ENCODE measurements around the gene ZAP70.

ZAP70 gene

GRCh38 chr2:97752342-97753334 lies 39.3 kb downstream of the ZAP70 start:
- DNase-seq (ENCODE audit: low read depth): no peak

- DNase-seq (ENCODE audit: low read depth): no peak
These were observed 41.4 kb downstream of the ZAP70 start for GRCh38 chr2:97754690-97755346.

GRCh38 chr2:97755491-97755890 lies 42.1 kb downstream of the ZAP70 start:
- DNase-seq (ENCODE audit: low read depth): no peak

GRCh38 chr2:97757062-97757461 lies 43.7 kb downstream of the ZAP70 start:
- DNase-seq (ENCODE audit: low read depth): no peak

GRCh38 chr2:97758131-97758705 lies 44.8 kb downstream of the ZAP70 start:
- no peak for DNase-seq (ENCODE audit: low read depth)

- no peak for DNase-seq (ENCODE audit: low read depth)
These were observed 46.5 kb downstream of the ZAP70 start for GRCh38 chr2:97759727-97760407.

- DNase-seq (ENCODE audit: low read depth): no peak
These were observed 47.2 kb downstream of the ZAP70 start for GRCh38 chr2:97760480-97761049.

GRCh38 chr2:97761192-97761591 lies 47.8 kb downstream of the ZAP70 start:
- DNase-seq (ENCODE audit: low read depth): peak; percentile 49

GRCh38 chr2:97763176-97763845 lies 49.9 kb downstream of the ZAP70 start:
- no peak for DNase-seq (ENCODE audit: low read depth)

GRCh38 chr2:97764559-97765263 lies 51.3 kb downstream of the ZAP70 start:
- DNase-seq (ENCODE audit: low read depth): no peak

- DNase-seq (ENCODE audit: low read depth): no peak
These were observed 52.6 kb downstream of the ZAP70 start for GRCh38 chr2:97765933-97766332.

GRCh38 chr2:97766567-97766966 lies 53.2 kb downstream of the ZAP70 start:
- DNase-seq (ENCODE audit: low read depth): no peak

GRCh38 chr2:97769308-97769707 lies 55.9 kb downstream of the ZAP70 start:
- no peak for DNase-seq (ENCODE audit: low read depth)

- DNase-seq (ENCODE audit: low read depth): no peak
These were observed 56.3 kb downstream of the ZAP70 start for GRCh38 chr2:97769711-97770110.

GRCh38 chr2:97770445-97770844 lies 57.1 kb downstream of the ZAP70 start:
- no peak for DNase-seq (ENCODE audit: low read depth)

- no peak for DNase-seq (ENCODE audit: low read depth)
These were observed 61.0 kb downstream of the ZAP70 start for GRCh38 chr2:97774425-97774824.

GRCh38 chr2:97775074-97775473 lies 61.7 kb downstream of the ZAP70 start:
- no peak for DNase-seq (ENCODE audit: low read depth)

GRCh38 chr2:97779141-97779540 lies 65.8 kb downstream of the ZAP70 start:
- no peak for DNase-seq (ENCODE audit: low read depth)

- DNase-seq (ENCODE audit: low read depth): no peak
These were observed 68.6 kb downstream of the ZAP70 start for GRCh38 chr2:97781981-97782380.

- DNase-seq (ENCODE audit: low read depth): no peak
These were observed 71.6 kb downstream of the ZAP70 start for GRCh38 chr2:97784953-97785352.

- no peak for DNase-seq (ENCODE audit: low read depth)
These were observed 72.4 kb downstream of the ZAP70 start for GRCh38 chr2:97785818-97786217.
